T-helper 17 cell (primary cell): ENCODE results near the gene ACIN1. TPM values are rescaled to one million over a fixed set of nuclear protein-coding genes. Genes with fewer than 3 reads are reported as not detected.

Source experiments
- ATAC-seq: fragments of 150-1000 bp; cut with Tn5 transposase; 2 replicates; pipeline ENCODE4 v1.10.0; 2021; ENCODE audit warnings: mild to moderate bottlenecking, moderate library complexity
- DNase-seq, 3 donors: peaks; one replicate each; pipeline versions ENCODE4 v3.0.0 to v3.0.0-alpha.2; 2020 to 2021
- H3K9me3 ChIP-seq: one replicate; pipeline ENCODE4 v1.7.0; 2013; ENCODE audit warnings: low read length, mild to moderate bottlenecking; ENCODE audit not compliant: control insufficient read depth, poor library complexity, severe bottlenecking
- H3K27ac Mint-ChIP-seq: one replicate; pipeline ENCODE4 v1.8.0; 2022; ENCODE audit warnings: mild to moderate bottlenecking, moderate library complexity, mixed read lengths
- H3K27me3 Mint-ChIP-seq: one replicate; pipeline ENCODE4 v1.8.0; 2022; ENCODE audit warnings: mixed read lengths
- H3K36me3 Mint-ChIP-seq: one replicate; pipeline ENCODE4 v1.8.0; 2022; ENCODE audit warnings: low read depth, mixed read lengths
- H3K4me1 Mint-ChIP-seq: one replicate; pipeline ENCODE4 v1.8.0; 2022; ENCODE audit warnings: mild to moderate bottlenecking, mixed read lengths
- H3K4me3 Mint-ChIP-seq: one replicate; pipeline ENCODE4 v1.8.0; 2022; ENCODE audit warnings: mild to moderate bottlenecking, moderate library complexity, mixed read lengths
- total RNA-seq, 4 donors: library from RNA in 2 of 4; stranded (reverse) in 2 of 4; gene quantifications; one replicate each; pipeline ENCODE4 v1.2.3 and lab custom pipeline; 2022 to 2026

The ACIN1 gene
- total RNA-seq, 2 donors from 2014 or later, result 264 to 298 TPM

DNA sequence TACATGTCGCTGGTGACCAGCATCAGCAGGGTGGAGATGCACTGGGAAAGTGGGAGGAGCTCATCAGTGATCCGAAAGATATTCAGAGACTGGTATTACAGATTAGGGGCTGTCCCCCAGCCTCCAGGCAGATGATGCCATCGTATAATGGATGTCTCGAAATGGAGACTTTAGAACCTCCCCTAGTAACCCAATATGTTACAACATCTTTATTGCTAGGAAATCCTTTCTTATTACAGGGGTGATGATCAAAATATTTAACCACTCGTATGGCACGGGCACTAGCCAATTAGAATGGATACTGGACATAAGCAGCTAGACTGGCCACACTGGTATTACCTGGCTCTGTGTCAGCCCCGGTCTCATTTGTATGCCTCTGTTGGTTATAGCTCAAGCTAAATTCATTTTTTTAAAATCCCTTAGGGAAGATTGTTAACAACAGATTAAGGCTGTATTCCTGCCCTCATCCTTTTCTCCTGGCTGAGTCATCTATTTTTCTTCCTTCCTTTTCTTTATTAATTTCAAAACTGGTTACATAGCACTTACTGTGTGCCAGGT, 34.9 kb upstream of the ACIN1 start:
- no peak overlapping the region for H3K4me3 Mint-ChIP-seq
- no peak for ATAC-seq
- H3K36me3 Mint-ChIP-seq, result peaks cover 3% of the 10 kb centered on the region
- peaks cover 6% of the 10 kb centered on the region for H3K4me1 Mint-ChIP-seq
- H3K27me3 Mint-ChIP-seq, result peaks cover 26% of the 10 kb centered on the region
- H3K27ac Mint-ChIP-seq, result no peak overlapping the region
- DNase-seq, result no peak
- no peaks in the 10 kb centered on the region for H3K9me3 ChIP-seq

DNA sequence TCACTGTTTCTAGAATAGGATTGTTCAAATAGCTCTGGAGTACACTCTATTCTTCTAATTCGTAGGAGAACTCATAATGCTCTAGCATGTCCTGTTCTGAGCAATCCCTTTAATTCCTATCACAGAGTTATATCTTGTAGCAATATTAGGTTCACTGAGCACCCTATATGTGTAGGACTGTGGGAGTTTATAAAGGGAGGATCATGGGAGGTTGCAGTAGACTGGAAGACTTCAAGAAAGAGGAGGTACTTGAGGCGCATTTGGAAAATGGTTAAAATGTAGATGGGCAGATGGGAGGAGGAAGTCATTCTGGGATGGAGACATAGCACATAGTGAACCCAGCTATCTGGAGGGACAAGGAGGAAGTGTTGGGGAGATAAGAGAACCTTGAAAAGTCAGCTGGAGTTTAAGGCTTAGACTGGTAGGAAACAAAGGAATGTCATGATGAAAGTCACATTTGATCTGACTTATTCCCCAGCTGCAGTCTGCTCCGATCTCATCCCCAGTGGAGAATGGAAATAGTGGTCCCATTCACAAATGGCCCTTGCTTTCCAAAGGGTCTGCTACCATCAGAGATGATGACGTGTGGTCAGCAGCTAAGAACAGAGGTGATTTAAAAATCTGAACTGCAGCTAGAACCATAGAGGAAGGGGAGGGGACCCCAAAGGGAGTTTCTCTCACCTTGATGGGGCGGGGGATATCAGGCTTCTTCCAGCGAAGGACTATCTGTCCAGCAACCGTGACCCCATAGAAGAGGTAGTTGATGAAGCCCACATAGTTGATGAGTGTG, 34.2 kb upstream of the ACIN1 start:
- ATAC-seq (no peak), DNase-seq (no peak)
- no peaks in the 10 kb centered on the region for H3K9me3 ChIP-seq
- Mint-ChIP-seq H3K4me3 (no peak overlapping the region), H3K36me3 (peaks cover 3% of the 10 kb centered on the region), H3K4me1 (peaks cover 7% of the 10 kb centered on the region), H3K27ac (no peak overlapping the region), H3K27me3 (peaks cover 26% of the 10 kb centered on the region)

DNA sequence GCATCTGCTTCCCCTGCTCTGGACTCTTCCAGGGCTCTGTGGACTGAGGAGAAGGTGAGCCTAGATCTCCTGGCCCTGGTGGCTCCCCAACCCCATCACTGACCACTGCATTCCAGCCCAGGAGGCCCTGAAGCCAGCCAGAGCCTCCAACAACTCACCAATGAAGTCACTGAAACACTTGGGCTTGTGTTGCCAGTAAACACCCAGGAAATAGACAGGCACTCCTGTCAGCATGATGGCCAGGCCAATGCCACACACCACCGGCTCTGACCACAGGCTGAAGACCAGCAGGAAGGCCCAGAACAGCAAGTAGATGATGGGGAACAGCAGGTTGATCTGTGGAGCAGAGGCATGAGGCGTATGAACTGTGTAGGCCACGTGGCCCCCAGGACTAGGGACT, 32.9 kb upstream of the ACIN1 start:
- Mint-ChIP-seq H3K36me3 (peaks cover 3% of the 10 kb centered on the region), H3K27me3 (peaks cover 26% of the 10 kb centered on the region), H3K4me1 (peaks cover 10% of the 10 kb centered on the region), H3K4me3 (no peak overlapping the region), H3K27ac (no peak overlapping the region)
- H3K9me3 ChIP-seq, result no peaks in the 10 kb centered on the region
- no peak for DNase-seq
- no peak for ATAC-seq

DNA sequence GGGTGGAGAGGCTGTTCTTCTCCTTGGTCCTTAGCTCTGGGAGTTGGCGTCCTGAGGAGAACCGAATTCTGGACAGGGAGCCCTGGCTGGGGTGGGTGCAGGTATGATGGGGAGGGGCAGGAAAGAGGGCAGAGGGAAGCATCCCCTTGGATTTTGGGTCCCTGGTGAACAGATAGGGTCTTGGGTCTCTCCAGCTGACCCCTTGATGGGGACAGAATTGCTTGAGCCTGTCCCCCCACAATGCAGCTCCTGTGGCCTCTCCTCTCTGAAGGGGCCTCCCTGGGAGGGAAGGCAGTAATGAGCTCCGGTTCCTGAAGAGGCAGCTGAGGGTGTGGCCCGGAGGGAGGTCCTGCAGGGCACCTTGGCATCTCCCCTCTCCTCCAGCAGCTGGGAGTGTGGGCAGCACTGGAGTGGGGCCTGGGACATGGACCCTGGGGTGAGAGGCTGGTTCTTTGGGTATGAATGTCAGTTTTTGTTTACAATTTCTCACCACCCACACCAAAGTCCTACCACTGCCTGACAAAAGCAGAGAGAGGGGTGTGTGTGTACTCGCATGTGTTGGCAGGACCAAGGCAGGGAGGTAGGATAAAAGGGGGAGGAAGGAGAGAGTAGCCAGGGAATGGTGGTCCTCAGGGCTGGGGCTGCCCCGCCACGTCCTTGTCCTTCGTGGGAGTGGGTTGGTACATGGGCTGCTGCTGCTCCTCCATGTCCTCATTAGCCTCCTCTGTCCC, 31.8 kb upstream of the ACIN1 start:
- peaks cover 10% of the 10 kb centered on the region for H3K4me1 Mint-ChIP-seq

DNA sequence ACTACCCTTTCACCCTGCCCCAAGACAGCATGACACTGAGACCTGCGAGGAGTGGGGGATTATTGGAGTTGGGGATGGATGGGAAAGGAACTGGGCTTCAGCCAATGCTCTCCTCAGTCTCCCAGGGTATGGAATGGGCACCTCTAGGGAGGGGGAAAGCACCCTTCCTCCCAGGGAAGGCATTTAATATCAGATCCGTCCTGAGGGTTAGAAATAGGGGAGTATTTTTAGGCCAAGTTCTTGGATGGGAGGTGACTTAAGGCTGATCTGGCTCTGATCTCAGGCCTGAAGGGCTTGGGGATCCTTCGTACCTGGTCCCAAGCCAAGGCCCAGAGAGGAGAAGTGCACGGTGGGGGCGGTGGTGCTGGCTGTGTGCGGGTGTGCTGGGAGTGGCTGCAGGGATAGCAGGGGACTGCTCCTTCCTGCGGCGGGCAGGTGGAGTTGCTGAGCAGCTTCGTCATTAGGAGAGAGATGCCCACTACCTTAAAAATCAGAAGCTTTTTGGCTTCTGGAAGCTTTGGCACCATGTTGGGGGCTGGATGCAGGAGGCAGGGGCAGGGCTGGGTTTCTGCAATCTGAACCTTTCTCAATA, 31.1 kb upstream of the ACIN1 start:
- Mint-ChIP-seq H3K4me3 (no peak overlapping the region), H3K27ac (no peak overlapping the region), H3K36me3 (peaks cover 3% of the 10 kb centered on the region), H3K27me3 (peaks cover 22% of the 10 kb centered on the region), H3K4me1 (peaks cover 17% of the 10 kb centered on the region)
- ATAC-seq, result no peak
- no peaks in the 10 kb centered on the region for H3K9me3 ChIP-seq
- no peak for DNase-seq

More for the DNA sequence above, 31.8 kb upstream of the ACIN1 start:
- Mint-ChIP-seq H3K27ac (no peak overlapping the region), H3K4me3 (no peak overlapping the region), H3K36me3 (peaks cover 3% of the 10 kb centered on the region), H3K27me3 (peaks cover 26% of the 10 kb centered on the region)
- no peak for DNase-seq
- ATAC-seq, result no peak
- H3K9me3 ChIP-seq, result no peaks in the 10 kb centered on the region

DNA sequence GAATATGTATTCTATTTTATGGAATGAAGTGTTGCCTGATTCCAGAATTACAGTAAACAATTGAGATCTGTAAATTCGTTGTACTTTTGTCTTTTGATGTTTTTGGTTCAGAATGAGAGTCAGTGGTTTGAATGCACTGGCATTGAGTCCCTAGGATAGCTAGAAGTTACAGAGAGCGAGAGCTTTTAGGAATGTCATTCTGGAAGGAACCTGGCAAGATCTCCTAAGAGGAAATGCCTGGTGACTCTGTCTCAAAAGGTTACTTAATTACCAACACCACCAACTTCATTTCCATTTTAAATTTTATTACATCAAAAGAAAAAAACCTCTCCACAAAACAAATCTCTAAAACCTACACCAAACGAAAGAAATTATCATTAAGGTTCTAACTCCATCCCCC, 30.1 kb upstream of the ACIN1 start:
- H3K27ac Mint-ChIP-seq, result no peak overlapping the region
- H3K27me3 Mint-ChIP-seq, result peaks cover 12% of the 10 kb centered on the region
- ATAC-seq (no peak), DNase-seq (no peak)
- H3K9me3 ChIP-seq, result no peaks in the 10 kb centered on the region
- peaks cover 26% of the 10 kb centered on the region for H3K4me1 Mint-ChIP-seq
- no peaks in the 10 kb centered on the region for H3K36me3 Mint-ChIP-seq
- no peak overlapping the region for H3K4me3 Mint-ChIP-seq

DNA sequence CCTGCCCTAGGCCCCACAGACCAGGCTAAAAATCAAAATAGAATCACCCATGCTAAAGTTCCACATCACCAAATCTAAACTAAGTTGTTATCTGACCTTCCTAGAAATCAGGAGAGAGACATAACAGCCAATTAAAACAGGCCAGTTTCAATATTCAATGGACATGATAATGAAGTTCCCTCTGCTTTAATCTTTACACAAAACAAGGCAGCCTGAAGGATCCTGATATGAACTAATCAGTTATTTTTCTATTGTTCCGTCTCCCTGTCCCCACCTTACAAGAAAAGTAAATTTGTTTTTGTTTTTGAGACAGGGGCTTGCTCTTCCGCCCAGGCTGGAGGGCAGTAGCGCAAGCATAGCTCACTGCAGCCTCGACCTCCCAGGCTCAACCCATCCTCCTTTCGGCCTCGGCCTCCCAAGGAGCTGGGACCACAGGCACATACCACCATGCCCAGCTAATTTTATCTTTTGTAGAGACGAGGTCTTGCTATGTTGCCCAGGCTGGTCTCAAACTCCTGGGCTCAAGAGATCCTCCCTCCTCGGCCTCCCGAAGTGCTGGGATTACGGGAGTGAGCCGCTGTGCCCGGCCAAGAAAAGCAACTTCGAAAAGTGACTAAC, 29.5 kb upstream of the ACIN1 start:
- H3K9me3 ChIP-seq, result no peaks in the 10 kb centered on the region
- H3K4me1 Mint-ChIP-seq, result peaks cover 32% of the 10 kb centered on the region
- DNase-seq (no peak), ATAC-seq (no peak)
- H3K36me3 Mint-ChIP-seq, result no peaks in the 10 kb centered on the region
- no peak overlapping the region for H3K27ac Mint-ChIP-seq
- H3K4me3 Mint-ChIP-seq, result no peak overlapping the region
- peaks cover 8% of the 10 kb centered on the region for H3K27me3 Mint-ChIP-seq

DNA sequence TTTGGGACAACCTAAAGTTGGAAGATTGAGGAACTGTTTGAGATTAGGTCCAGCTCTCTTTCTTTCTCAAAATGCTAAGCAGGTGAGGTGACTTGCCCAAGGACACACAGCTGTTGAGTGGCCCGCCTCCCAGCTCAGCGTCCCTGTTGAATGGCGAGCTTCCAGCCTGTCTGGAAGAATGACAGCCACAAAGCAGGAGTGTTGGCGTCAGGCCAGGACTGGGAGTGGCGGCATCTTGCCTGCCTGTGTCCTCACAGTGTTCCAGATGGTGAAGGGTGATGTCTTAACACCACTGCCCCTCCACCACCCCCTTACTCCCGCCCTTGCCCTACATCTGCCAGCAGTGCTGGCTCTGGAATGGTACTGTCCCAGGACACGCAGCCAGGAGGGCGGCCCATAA, 28.5 kb upstream of the ACIN1 start:
- Mint-ChIP-seq H3K4me1 (peaks cover 35% of the 10 kb centered on the region), H3K27ac (no peak overlapping the region), H3K36me3 (no peaks in the 10 kb centered on the region), H3K27me3 (no peaks in the 10 kb centered on the region), H3K4me3 (peak overlapping the region; percentile 19)
- no peak for ATAC-seq
- no peaks in the 10 kb centered on the region for H3K9me3 ChIP-seq
- no peak for DNase-seq

DNA sequence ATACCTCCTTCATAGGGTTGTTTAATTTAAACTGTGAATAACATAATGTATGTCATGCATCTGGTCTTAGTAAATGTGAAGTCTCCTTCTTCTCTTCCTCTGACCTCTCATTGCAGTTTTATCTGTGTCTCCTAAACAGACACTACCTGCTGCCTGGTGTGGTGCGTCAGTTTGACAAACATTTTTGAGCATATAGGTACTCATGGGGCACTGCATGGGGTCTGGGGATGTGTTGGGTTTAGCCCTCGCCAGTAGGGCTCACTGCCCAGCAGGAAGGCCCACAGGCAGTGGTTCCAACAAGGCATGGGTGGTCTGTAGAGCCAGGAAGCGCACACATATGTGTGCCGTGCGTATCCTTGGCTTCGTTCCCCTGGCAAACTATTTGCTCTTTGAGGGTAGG, 27.1 kb upstream of the ACIN1 start:
- H3K9me3 ChIP-seq, result no peaks in the 10 kb centered on the region
- H3K4me3 Mint-ChIP-seq, result no peak overlapping the region

DNA sequence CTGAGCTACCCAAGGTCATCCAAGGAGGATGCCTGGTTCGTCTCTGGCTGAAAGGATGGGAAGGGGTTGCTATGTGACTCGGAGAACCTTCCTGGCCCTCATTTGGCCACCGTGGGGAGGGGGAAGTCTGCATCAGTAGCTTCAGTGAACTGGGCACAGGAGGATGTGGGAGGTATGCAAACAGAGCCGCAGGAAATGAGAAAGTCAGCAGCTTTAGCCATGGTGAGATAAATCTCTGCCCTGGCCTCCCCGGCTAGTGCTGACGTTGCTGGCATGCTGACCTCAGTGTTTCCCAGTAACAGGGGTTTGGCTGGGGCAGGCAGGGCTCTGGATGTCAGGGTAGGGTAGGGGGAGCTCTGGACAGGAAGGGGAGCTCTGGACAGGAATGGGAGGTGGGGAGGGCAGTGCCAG, 26.4 kb upstream of the ACIN1 start:
- H3K36me3 Mint-ChIP-seq, result no peaks in the 10 kb centered on the region
- H3K27ac Mint-ChIP-seq, result peak overlapping the region; percentile 88
- H3K4me1 Mint-ChIP-seq, result peaks cover 30% of the 10 kb centered on the region

More for the DNA sequence above, 27.1 kb upstream of the ACIN1 start:
- DNase-seq (no peak), ATAC-seq (no peak)
- Mint-ChIP-seq H3K27ac (peak overlapping the region; percentile 86), H3K4me1 (peaks cover 30% of the 10 kb centered on the region), H3K27me3 (no peaks in the 10 kb centered on the region), H3K36me3 (no peaks in the 10 kb centered on the region)

DNA sequence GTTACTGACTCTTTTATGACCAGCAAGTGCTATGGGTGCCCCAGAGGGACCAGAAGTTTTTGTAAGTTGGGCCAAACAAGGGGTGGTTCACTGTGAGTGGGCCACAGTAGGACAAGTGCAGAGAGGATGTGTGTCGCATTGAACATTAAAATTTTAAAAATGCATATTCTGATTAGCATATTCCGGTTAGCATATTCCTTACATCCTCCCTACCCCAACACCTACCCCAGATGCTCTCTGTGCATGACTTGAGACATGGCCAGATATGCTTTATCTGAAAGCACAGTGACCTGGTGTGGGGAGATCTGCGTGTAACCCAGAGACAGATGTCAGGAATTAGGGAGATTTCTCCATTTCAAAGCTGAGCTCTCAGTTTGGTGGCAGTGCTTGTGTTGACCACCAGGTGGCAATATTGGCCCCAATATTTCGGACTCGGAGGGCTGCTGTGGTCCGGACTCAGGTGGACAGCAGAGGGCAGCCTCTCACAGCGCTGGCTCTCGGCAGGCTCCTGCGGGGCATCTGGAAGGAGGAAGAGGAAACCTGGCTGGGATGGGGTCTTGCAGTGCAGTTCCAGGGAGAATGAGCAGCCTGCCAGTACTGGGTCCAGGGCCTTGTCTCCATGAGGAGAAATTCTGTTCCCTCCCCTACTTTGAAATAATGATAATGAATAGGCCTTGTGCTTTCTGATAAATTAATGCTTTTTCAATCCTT, 25.8 kb upstream of the ACIN1 start:
- Mint-ChIP-seq H3K36me3 (no peaks in the 10 kb centered on the region), H3K4me3 (peak overlapping the region; percentile 41), H3K27me3 (peaks cover 4% of the 10 kb centered on the region), H3K27ac (peak overlapping the region; percentile 88), H3K4me1 (peaks cover 30% of the 10 kb centered on the region)
- ATAC-seq (peak; percentile 88), DNase-seq (peak; percentile 59 to 67 (median 66))
- no peaks in the 10 kb centered on the region for H3K9me3 ChIP-seq

More for the DNA sequence above, 26.4 kb upstream of the ACIN1 start:
- Mint-ChIP-seq H3K4me3 (peak overlapping the region; percentile 41), H3K27me3 (no peaks in the 10 kb centered on the region)
- no peak for DNase-seq
- ATAC-seq, result no peak
- H3K9me3 ChIP-seq, result no peaks in the 10 kb centered on the region
